Amygdala (tissue), 56 donors: ENCODE data around the gene TDRD9.

ENCODE experiments used
- DNase-seq, 56 donors: peaks; one replicate each; lab custom pipeline; 2025; lab: John Stamatoyannopoulos, UW

The TDRD9 gene

GRCh38 chr14:104099096-104100041 is 171.1 kb downstream of the TDRD9 start:
- DNase-seq: no peak

- DNase-seq: no peak
Measured at GRCh38 chr14:104100171-104101085, 172.2 kb downstream of the TDRD9 start.

- no peak for DNase-seq
Measured at GRCh38 chr14:104101086-104101621, 172.9 kb downstream of the TDRD9 start.

DNA sequence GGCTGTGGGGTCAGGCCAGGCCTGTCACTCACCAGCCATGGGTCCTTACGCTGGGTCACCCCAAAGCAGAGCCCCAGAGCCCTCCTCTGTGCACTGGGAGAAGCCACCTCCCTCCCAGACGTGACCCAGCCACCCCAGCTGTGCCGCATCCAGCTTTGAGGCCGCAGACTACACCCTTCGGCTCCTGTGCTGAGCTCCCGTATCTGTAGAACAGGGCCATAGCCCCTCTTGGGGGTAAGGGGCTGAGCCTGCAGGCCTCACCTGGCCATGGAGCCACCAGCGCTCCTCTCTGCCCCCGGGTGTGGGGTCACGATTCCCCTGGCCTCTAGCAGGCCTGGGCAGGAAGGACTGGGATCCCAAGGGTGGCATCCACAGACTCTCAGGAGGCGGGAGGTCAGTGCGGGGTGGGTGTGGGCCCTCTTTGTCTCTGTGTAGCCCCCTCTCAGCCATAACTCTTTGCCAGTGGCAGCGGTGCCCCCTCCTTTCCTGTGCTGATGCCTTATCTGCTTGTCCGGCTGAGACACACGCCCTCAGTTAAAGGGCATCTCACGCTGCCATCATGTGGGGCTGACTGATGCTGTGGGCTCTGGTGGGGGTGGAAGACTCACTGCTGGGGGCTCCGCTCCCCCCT is 173.5 kb downstream of the TDRD9 start:
- no peak for DNase-seq
